Activated CD4-positive, alpha-beta T cell treated with anti-CD3 and anti-CD28 coated beads for 1 hour (primary cell): ENCODE data around the gene FAM177B.
"Not testable (repeated sequence)": the region's sequence is repeated elsewhere in the genome, so short reads cannot be mapped to it uniquely, and the experiment has no call there.

Source experiments
- DNase-seq: peaks from one replicate; pipeline ENCODE4 v3.0.0-alpha.2; 2020

FAM177B gene

DNA sequence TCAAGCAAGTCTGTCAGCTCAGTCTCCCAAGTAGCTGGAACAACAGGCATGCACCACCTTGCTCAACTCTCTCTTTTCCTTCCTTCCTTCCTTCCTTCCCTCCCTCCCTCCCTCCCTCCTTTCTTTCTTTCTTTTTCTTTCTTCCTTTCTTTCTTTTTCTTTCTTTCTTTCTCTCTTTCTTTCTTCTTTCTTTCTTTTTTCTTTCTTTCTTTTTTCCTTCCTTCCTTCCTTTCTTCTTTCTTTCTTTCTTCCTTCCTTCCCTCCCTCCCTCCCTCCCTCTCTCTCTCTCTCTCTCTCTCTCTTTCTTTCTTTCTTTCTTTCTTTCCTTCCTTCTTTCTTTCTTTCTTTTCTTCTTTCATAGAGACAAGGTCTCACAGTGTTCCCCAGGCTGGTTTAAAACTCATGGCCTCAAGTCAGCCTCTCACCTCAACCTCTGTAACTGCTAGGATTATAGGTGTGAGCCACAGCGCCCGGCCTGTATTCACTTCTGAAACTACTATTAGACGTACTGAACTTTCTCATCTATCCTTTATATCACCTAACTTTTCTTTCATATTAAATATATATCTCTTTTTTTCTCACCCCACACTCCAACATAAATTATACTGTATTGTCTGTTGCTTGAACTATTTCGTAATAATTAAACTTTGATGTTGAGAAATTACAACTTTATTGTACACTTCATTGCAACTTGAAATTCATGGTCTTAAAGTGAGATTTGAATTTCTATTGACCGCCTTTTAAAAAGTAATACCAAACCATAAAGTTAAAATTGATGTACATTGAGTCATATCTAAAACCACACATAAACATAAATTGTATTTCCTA is 4.8 kb downstream of the FAM177B start:
- not testable (repeated sequence) for DNase-seq

DNA sequence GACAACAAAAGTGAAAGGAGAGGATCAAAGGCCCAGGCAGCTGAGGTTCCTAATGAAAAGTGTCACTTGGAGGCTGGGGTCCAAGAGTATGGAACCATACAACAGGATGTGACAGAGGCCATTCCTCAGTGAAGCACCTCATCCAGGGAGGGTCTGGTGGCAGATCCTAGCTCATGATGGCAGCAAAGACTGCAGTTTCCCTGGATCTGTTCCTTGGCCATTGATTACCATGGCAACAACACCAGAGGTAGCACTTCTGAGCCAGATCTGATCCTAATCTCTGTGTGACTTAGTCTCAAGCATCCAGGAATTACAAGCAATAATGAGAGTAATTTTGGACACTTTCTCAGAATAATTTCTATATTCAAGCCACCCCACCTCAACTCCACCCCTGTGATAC is 12.9 kb downstream of the FAM177B start:
- no peak for DNase-seq

DNA sequence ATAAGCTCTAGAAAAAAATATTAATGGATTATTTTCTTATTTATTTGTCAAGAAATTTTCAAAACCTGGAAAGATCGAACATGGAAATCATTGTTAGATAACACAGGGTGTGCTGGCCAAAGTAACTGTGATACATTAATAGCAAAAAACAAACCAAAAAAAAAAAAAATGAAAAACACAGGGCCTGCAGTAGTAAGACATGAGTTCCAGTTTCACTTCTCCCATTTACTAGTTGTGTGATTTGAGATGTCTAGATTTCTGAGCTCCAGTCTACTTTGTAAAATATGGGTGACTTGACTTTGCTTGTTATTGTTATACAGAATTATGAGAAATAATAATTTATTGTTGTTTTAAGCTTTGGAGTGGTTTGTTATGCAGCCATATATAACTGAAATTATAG is 13.6 kb downstream of the FAM177B start:
- DNase-seq: no peak

DNA sequence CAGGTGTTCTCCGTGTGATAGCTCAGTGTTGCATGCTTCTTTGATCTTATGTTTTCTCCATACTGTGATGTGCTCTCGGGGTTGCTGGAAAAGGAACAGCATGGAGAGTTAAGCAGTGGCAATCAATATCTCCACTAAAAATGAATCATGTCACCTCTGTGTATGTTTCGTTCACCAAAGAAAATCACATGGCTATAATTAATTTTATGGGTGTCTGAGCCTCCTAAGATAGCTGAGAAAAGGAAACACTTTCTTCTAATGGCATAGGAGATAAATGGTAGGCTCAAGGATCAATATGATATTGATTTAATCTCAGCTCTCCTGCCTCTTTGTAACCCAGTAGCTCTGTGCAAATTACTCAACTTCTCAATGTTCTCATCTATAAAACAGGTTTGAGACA is 14.3 kb downstream of the FAM177B start:
- no peak for DNase-seq

DNA sequence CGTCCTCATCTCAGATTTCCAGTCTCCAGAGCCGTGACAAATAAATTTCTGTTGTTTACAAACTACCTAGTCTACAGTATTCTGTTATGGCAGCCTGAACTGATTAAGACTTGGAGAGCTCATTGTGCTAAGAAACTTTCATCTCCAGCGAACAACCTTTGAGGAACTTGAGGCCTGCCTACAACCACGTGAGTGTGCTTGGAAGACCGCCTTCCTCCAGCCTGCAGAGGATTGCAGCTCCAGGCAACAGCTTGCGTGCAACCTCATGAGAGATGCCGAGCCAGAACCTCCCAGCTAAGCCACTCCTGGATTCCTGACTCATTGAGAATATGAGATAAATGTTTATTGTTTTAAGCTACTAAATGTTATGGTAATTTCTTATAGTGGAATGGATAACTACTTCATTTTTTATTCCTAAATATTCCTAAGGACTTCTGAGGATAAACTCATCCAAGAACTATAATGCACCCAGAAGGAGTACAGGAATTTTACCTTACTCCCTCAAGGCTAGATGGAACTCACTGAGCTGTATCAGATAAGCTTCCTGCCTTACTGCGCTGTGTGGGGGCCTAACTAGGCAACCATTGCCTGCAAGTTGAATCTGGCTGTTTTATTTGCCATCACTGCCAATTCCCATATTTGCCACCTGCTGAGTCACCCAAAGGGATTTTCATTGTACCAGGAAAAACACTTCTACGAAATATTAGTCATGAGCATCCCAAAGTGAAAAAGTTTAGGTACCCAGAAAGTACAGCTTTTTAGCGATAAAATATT is 17.6 kb downstream of the FAM177B start:
- DNase-seq: no peak

DNA sequence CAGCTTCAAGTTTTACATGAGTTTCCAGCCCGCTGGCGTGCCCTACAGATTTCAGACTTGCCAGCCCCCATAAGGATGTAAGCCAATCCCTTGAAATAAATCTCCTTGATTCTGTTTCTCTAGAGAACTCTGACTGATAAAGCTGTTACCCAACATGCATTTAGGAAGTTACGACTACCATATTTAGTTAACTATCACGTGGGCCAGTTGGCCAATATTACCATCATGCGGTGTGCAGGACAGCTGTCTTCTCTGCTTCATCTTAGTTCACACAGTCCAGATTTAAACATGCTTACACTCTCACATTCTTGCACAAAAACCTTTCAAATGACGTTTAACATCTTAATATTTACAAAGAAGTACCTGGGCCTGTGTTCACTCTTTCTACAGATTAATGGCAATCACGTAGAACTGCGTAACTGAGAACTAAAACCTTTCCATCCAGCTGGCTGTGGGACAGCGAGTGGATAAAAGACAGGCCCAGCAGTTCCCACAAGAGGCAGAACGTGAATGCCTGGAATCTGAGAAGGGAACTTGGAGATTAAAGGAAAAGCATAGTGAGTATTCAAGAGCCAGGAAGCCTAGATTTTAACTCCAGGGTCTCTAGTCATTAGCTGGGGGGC is 20.8 kb downstream of the FAM177B start:
- no peak for DNase-seq

DNA sequence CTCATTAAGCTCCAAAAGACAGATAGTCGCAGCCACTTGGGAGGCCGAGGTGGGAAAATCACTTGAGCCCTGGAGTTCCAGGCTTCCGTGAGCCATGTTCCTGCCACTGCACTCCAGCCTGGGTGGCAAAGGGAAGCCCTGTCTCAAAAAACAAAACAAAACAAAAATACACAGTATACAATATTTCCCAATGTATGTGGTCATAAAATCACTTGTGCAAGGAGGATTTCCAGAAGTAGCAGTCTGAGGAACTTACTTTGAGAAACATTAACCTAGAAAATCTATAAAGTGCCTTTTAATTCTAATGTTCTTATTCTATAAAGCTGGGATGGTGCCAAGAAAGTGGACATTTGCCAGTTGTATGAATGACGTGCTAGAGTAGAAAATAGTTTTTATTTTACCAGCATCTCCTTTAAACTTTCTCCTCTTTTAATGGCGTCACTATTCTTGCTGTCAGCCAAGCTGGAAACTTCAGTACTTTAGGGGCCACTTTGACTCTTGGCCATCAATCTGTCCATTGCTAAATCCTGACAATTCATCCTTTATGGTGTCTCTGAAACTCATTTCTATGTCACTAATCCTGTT is 22.5 kb downstream of the FAM177B start:
- DNase-seq: no peak

DNA sequence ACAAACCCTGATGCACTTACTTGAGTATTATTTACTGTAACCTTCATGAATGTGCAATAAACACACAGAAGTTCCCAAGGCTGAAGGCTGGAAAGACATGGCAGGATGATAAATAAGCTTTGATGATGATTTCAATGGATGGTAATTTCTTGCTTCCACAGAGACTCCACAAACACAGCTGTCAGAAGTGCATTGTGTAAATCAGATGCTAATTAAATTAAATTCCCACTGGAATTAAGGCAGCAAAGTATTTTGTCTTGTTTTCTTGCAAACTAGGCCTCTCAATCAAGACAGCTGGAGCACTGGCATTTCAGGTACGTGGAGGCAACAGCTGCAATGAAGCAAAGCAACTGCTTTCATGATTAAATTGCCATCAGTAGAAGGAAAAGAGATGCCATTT is 24.1 kb downstream of the FAM177B start:
- no peak for DNase-seq

DNA sequence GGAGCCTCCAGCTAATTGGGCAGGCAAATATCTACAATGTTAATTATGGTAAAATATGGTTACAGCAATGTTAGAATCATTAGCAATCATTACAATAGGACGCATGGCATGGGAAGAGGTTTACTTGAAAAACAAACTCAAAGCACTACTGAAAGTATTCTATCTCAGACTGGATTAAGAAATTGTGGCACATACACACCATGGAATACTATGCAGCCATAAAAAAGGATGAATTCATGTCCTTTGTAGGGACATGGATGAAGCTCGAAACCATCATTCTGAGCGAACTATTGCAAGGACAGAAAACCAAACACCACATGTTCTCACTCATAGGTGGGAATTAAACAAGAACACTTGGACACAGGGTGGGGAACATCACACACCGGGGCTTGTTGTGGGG is 25.2 kb downstream of the FAM177B start:
- not testable (repeated sequence) for DNase-seq

DNA sequence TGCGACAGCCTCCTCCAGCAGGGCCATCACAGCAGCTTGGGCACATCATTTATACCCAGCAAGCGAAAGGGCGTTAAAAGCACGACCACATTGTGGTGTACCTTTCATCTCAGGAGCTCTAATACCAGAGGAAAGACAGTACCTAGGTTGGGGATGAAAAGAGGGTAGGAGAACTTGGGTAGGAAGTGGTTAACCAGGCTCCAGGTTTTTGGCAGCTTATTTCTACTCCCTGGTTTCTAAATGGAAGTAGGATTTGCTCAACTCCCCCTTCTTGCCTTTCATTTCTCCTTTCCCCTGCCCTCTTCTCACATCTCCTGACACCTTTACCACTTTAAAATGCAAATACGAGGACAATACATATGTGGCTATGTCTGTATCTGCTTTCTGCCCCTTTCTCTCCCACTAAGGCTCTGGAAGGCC is 30.2 kb downstream of the FAM177B start:
- no peak for DNase-seq

DNA sequence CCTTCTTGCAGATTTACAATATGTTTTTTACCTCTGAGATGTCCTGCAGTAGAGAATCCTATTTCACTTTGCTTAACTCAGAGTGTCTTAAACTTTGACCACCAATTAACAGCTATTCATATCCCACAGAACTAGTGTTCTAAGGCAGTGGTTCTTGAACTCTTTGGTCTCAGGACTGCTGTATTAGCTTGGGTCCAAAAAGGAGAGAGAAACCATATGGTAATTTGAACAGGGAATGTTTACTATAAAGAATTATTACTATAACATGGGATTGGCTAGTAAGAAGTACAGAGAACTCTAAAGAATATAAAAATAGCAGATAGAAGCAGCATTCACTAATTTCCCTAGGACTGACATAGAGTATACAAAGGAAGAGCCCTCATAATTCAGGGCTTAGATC is 31.6 kb downstream of the FAM177B start:
- DNase-seq: no peak

DNA sequence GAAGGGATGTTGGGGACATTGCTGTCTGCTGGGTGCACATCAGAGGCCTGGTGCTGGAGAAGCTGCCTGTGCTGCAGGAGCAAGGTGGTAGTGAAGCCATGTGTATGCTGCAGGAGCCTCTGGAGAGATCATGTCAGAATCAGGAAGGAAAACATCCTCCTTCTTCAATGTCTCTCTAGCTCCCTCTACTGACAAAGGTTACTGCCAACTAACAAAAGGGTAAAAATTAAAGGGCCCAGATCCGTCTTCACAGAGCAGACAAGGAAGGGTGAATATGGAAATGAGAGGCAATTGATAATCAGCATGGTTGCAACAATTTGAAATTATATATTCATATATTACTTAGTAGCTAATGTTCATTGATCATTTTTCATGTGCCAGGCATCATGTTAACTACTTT is 32.2 kb downstream of the FAM177B start:
- no peak for DNase-seq

DNA sequence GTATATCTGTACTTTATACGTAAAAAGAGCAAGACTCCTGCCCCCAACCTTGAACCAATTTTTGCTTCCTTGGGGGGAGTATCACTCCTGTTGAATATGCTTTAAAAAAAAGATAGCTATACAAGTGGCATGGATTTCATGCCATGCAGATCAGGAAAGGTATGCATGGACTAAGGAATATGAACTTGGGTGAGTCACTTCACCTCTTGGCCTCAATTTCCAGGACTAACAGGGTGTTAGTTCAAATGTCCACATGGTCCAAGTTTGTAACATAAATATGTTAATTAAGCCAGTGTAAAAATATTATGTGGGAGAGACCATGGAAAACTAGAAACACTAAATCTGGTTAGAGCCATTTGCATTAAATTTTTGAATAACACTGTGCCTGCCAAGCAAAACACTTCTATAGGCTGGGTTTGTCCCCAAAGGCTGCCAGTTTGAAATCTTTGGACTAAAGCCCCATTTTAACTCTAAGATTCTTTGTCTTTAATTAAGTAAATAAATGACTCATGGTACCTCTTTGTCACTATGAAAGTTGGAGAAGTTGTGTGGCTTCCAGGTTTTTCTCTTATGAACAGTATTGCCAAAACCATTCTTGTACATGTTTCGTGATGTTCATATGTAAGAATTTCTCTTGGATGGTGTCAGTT is 33.1 kb downstream of the FAM177B start:
- no peak for DNase-seq

DNA sequence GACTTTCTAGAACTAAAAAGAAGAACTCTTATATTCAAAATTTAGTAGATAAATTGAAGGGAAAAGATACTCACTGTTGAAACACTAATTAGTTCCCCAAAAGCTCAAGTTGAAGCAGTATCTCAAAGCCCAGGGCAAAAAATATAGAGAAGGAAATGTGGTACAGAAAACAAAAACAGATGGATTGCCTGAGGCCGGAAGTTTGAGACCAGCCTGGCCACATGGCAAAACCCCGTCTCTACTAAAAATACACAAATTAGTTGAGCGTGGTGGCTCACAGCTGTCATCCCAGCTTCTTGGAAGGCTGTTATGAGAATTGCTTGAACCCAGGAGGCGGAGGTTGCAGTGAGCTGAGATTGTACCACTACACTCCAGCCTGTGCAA is 36.0 kb downstream of the FAM177B start:
- DNase-seq: no peak

DNA sequence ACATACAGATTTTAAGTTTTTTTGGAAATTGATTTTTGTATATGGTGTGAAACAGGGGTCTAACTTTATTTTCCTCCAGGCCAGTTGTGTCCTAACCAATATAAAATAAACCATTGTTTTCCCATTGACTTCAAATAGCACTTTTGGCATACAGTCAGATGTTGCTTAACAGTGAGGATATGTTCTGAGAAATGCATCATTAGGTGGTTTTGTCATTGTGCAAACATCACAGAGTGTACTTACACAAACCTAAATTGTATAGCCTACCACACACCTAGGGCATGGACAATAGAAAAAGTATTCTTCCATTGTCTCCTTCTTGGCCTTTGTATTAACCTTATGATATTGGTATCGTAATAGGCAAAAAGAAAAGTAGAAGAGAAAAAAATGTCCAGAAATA is 40.5 kb downstream of the FAM177B start:
- DNase-seq: no peak

DNA sequence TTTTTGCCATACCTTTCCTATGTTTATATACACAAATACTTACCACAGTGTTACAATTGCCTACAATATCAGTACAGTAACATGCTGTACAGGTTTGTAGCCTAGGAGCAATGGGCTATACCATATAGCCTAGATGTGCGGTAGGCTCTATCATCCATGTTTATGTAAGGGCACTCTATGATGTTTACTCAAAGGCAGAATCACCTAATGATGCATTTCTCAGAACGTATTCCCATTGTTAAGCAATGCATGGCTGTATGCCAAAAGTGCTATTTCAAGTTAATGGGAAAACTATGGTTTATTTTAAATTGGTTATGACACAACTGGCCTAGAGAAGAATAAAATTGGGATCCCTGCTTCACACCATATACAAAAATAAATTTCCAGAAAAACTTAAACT is 41.0 kb downstream of the FAM177B start:
- no peak for DNase-seq

DNA sequence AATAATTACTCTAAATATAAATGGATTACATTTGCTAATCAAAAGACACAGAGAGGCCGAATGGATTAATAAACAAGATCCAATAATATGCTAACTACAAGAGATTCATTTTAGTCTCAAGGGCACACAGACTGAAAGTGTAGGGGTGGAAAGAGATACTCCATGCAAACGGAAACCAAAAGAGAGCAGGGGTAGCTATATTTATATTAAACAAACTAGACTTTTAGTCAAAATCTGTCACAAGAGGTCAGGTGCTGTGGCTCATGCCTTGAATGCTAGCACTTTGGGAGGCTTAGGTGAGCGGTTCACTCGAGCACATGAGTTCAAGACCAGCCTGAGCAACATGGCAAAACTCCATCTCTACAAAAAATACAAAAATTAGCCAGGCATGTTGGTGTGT is 44.2 kb downstream of the FAM177B start:
- no peak for DNase-seq

DNA sequence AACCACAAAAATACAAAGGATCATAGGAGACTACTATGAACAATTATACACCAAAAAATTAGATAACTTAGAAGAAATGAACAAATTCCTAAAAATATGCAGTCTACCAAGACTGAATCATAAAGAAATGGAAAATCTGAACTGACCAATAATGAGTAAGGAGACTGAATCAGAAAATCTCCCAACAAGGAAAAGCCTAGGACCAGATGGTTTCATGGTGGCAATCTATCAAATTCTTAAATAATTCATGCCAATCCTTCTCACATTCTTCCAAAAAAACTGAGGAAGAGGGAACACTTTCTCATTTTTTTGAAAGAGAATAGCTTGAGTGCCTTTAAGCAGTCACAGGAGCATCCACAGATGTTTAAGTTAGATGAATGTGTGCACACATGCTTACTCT is 46.0 kb downstream of the FAM177B start:
- DNase-seq: no peak

DNA sequence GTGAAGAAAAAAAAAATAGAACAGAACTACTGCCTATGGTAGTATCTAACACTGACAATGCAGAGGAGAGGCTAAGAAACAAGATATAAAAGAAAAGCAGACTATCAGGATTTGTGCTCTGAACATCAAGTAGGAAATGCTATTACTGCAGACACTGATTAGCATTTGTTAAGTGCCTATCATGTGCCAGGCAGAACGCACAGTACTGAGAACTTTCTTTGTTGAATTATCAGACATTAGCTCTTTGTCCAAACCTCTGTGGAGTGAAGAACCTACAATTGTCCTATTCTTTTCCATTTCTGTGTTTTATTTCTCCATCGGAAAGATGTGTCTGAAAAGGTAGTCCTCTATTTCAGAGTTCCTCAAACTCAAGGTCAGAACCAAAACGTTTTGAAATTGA is 47.4 kb downstream of the FAM177B start:
- no peak for DNase-seq

DNA sequence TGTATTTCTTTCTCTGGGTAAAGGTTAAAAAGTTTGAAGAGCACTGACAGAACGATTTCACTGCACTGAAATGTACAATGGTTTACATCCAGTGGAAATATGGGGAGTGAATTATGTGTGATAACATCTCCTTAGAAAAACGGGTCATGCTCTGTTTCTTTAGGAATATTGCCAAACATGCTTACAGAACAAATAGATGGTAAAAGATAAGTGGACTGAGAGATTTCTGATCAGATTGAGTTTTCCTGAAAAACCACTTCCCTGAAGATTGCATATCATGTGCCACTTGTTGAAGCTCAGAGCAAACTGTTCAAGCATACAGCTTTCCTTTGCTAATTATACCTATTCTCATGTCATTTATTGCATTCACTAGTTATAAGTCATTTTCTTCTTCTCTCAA is 47.9 kb downstream of the FAM177B start:
- no peak for DNase-seq

DNA sequence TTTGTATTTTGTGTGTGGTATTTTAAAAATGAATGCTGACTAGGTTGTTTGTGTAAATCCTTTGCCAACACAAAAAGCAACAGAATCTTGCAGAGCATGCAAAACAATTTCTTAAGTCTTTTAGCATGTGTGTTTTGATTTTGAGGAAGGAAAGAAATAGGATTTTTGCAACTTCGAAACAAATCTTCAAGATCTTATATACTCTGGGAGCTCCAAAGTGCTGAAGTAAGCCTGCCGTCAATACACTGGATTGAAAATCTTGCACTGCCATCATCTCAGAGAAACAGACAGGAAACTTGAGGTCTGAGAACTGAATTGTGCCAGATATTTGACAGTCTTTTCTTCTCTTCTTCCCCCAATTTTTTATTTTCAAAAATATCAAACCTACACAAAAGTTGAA is 48.5 kb downstream of the FAM177B start:
- no peak for DNase-seq

DNA sequence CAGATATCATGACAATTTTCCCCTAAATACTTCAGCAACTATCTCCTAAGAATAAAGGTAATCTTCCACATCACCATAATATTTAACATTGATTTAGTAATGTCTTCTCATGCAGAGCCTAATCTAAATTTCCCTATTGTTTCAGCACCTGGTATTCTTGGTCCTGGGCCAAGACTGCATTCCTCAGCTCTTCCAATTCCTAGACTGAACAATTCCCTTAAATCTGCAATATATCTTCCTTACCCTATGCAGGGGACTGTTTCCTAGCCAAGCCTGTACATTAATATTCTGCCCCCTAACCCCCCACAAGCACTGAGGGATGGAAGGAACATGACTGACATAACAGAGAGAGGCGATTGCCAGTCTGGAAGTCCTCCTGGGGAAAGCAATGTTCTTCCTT is 49.1 kb downstream of the FAM177B start:
- DNase-seq: no peak

DNA sequence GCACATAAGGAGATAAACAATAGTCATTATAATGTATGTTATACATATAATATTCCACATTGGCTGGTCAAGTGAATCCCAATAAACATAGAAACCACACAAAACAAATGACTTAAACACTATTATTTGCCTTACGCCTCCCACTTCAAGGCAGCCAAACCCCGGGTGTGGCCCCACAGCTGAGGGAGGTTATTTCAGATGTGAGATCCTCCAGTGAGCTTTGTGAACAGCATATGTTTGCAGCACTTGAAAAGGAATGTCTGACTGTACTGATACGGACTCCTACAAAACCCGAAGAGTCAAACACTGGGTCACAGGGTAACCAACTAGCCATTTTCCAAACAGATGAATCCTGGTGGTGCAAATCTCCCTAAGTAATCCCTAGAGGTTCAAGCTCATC is 50.7 kb downstream of the FAM177B start:
- DNase-seq: no peak
